Measurements from ENCODE around the gene ACOT8.

ACOT8 gene

GRCh38 chr20:45892049-45892825 lies 35.0 kb upstream of the ACOT8 start:
- no peak for FAIRE-seq
- DNase-seq (ENCODE audit: insufficient read length, low spot score) = no peak
- no peak for TF ChIP-seq CTCF (IDR thresholded peaks at IDR 0.05; ENCODE audit: insufficient read depth, missing control alignments)

GRCh38 chr20:45890985-45891983 lies 34.1 kb upstream of the ACOT8 start, which contains the start of the genes CTSA and NEURL2:
CTSA (plus strand) TSS chr20:45891335; CDS start chr20:45891569, 234 bp downstream.
NEURL2 (minus strand) TSS chr20:45891208; CDS start chr20:45890991, 217 bp downstream.
- FAIRE-seq (no peak), DNase-seq (ENCODE audit: insufficient read length, low spot score) (peak; percentile 99)
- TF ChIP-seq CTCF (IDR thresholded peaks at IDR 0.05; ENCODE audit: insufficient read depth, missing control alignments) = peak; percentile 2

DNA sequence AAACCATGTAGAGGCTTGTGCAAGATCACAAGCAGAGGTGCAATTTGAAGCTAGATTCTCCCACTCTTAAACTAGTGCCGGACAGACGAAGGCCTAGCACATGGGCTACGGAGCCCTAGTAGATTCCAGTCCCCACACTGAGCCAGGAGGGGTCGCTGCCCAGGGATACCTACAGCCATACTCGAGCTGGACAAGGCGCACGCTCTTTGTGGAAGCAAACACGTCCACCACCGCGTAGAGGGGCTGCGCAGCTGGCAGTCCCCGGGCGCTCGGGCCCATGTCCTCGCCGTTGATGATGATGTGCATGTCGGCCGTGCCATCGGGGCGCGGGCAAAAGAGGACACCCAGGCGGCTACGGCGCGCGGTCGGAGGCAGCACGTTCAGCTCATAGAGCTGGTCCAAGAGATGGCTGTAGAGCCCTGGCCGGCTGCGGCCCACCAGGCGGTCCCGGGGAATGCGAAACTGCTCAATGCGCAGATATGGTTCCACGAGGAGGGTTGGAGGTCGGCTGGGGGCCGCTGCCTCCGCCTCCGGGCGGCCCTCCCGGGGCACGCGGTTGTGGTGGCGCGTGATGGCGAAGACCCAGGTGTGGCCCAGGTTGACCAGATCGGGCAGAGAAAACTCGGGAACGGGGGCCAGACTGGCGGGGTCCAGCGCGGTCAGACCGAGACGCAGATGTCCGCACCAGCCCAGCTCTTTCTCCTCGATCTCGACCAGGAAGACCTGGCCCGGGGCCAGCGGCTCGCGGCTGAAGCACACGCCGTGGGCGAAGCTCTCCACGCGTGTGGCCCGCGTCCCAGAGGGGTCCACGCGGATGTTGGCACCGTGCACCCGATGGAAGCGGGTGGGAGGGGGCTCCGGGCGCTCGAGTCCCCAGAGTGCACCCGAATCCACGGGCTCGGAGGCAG lies 33.1 kb upstream of the ACOT8 start:
- DNase-seq (ENCODE audit: insufficient read length, low spot score) = peak; percentile 85
- peak; percentile 67 for TF ChIP-seq CTCF (IDR thresholded peaks at IDR 0.05; ENCODE audit: insufficient read depth, missing control alignments)
- FAIRE-seq = no peak

DNA sequence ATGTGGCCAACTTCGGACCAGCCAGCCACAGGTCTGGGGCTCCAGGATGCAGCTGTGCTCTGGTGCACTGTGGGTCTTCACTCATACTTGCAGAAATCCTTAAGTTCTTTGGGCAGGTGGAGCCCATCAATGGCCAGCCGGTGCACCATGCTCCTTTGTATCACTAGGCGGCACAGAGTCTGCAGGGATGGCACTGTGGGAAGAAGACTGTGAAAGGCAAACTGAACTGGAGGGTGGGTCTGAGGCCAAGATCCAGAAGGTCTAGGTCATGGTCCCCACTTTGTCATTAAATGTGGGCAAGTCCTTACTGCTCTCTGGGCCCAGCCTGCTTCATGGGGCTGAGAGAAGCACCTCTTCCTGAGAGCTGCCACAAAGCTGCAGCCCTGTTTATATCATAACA lies 31.5 kb upstream of the ACOT8 start:
- DNase-seq (ENCODE audit: insufficient read length, low spot score) = no peak
- no peak for TF ChIP-seq CTCF (IDR thresholded peaks at IDR 0.05; ENCODE audit: insufficient read depth, missing control alignments)
- no peak for FAIRE-seq

DNA sequence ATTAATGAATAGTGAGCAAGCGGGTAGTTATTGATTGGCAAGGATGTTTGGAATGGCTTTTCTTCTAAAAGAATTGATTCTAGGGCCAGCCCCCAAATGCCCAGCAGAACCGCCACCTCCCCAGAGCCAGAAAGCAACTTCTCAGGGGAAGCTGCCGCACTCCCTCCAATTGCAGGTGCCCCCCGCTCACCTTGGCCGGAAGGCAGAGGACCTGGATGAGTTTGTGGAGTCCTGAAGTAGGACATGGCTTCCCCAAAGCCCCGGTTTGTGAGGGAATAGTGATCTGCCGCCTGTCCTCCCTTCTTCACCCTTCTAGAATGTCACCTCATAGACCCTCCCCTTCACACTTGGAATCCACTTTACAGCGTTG lies 30.1 kb upstream of the ACOT8 start, which contains the start of gene SPATA25:
Gene SPATA25 (minus strand): TSS at position 277 of the 370 bp plus-strand sequence. CDS start 32 bp downstream, at position 245.
- no peak for TF ChIP-seq CTCF (IDR thresholded peaks at IDR 0.05; ENCODE audit: insufficient read depth, missing control alignments)
- FAIRE-seq (no peak), DNase-seq (ENCODE audit: insufficient read length, low spot score) (no peak)

DNA sequence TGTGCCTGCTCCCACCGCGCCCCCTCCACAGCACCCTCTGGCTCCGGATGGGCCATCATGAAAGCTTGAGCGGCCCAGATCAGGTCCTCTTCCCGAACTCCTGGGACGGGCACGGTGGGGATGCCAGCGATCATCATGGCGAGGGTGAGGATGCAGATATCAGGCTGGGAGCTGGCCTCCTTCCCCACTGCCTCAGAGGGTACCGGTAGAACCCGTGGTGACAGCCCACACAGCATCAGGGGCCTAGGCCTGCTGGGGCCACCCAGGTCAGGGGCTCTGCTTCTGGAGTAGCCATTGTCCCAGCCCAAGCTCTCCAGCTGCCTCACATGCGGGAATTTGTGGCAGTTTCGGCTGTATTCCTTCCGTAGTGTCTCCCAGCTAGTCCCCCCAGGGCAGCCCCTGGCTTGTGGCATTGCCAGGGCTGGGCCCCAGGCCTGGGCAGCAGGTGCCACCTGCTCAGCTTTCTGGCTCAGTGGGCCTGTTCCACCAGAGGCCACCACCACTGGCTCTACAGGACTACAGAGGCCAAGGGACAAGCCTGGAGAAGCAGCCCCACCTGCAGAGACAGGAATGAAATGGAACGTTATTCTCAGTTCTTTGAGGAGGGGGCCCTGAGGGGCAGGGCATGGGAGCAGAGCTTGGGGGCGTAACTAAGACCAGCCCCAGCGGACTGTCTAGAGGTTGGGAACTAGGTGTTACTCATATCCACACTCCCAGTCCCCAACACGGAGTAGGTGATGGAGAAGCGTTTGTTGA lies 29.6 kb upstream of the ACOT8 start:
- no peak for FAIRE-seq
- TF ChIP-seq CTCF (IDR thresholded peaks at IDR 0.05; ENCODE audit: insufficient read depth, missing control alignments) = no peak
- no peak for DNase-seq (ENCODE audit: insufficient read length, low spot score)
